ENCODE measurements around the gene C4orf51. TPM values are rescaled to one million over a fixed set of nuclear protein-coding genes. Genes with fewer than 3 reads are reported as not detected.

C4orf51 gene
- total and polyA plus RNA-seq, 4 donors, result not detected

DNA sequence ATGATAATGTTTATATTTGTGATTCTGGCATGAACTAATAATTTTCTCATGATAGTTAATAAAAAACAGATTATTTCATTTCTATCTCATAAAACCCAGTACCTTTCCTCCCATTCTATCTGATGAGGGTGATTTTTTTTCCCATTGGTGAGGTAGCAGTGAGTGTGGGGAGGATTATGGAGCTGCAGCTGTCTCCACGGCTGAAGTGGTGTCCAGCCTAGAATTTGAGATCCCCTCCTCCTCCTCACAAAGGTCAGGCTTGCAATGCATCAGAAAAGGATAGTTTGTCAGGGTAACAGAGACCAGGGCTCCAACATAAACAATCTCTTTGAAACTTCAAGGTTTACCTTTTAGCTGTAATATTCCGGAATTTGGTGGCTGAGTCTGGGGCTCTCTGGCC is 60.9 kb downstream of the C4orf51 start (continued):
- TF ChIP-seq, protein P1, sequence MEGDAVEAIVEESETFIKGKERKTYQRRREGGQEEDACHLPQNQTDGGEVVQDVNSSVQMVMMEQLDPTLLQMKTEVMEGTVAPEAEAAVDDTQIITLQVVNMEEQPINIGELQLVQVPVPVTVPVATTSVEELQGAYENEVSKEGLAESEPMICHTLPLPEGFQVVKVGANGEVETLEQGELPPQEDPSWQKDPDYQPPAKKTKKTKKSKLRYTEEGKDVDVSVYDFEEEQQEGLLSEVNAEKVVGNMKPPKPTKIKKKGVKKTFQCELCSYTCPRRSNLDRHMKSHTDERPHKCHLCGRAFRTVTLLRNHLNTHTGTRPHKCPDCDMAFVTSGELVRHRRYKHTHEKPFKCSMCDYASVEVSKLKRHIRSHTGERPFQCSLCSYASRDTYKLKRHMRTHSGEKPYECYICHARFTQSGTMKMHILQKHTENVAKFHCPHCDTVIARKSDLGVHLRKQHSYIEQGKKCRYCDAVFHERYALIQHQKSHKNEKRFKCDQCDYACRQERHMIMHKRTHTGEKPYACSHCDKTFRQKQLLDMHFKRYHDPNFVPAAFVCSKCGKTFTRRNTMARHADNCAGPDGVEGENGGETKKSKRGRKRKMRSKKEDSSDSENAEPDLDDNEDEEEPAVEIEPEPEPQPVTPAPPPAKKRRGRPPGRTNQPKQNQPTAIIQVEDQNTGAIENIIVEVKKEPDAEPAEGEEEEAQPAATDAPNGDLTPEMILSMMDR (IDR thresholded peaks at IDR 0.05; ENCODE audit: low read depth, low read length, missing input control), result no peak
- TF ChIP-seq NR2F2 (IDR thresholded peaks at IDR 0.05), result no peak

GRCh38 chr4:145743641-145744040 is 63.7 kb downstream of the C4orf51 start:
- Histone ChIP-seq H3K4me3 (ENCODE audit: low read depth in 1 of 3, low read length in 3 of 3) (no peak overlapping the region), H3K4me1 (ENCODE audit: control insufficient read depth in 4 of 4, insufficient read depth in 4 of 4, low read length in 3 of 4) (no peaks in the 10 kb centered on the region), H3K9ac (ENCODE audit: low read depth in 1 of 2, low read length in 2 of 2) (no peak overlapping the region), H3K36me3 (ENCODE audit: control insufficient read depth in 4 of 4, insufficient read depth in 3 of 4, low read depth in 1 of 4, low read length in 3 of 4) (no peaks in the 10 kb centered on the region), H3K27me3 (ENCODE audit: control insufficient read depth in 4 of 4, insufficient read depth in 4 of 4, low read length in 3 of 4) (peaks cover 0 to 2% (median 0%) of the 10 kb centered on the region in 4 donors), H3K27ac (ENCODE audit: low read depth in 1 of 2, low read length in 2 of 2) (no peak overlapping the region), H3K9me3 (ENCODE audit: control insufficient read depth in 4 of 4, low read length in 3 of 4) (no peaks in the 10 kb centered on the region)
- WGBS, result 90% methylated on average over 2 of the region's 2 CpGs
- TF ChIP-seq JUND (IDR thresholded peaks at IDR 0.05), result no peak
- TF ChIP-seq SP1 (IDR thresholded peaks at IDR 0.05), result no peak
- no peak for TF ChIP-seq FOXA2 (IDR thresholded peaks at IDR 0.05)
- TF ChIP-seq TAF1 (conservative IDR thresholded peaks at IDR 0.05), result no peak
- no peak for TF ChIP-seq HNF4G (IDR thresholded peaks at IDR 0.05)
- TF ChIP-seq, protein P1 (IDR thresholded peaks at IDR 0.05; ENCODE audit: low read depth, low read length, missing input control), result no peak
- no peak for TF ChIP-seq ATF3 (IDR thresholded peaks at IDR 0.05)
- TF ChIP-seq HNF4A (conservative IDR thresholded peaks at IDR 0.05), result no peak
- TF ChIP-seq MAX (IDR thresholded peaks at IDR 0.05), result no peak
- no peak for TF ChIP-seq EGR1 (IDR thresholded peaks at IDR 0.05; ENCODE audit: low read depth in 2 of 2)
- TF ChIP-seq, protein P2, sequence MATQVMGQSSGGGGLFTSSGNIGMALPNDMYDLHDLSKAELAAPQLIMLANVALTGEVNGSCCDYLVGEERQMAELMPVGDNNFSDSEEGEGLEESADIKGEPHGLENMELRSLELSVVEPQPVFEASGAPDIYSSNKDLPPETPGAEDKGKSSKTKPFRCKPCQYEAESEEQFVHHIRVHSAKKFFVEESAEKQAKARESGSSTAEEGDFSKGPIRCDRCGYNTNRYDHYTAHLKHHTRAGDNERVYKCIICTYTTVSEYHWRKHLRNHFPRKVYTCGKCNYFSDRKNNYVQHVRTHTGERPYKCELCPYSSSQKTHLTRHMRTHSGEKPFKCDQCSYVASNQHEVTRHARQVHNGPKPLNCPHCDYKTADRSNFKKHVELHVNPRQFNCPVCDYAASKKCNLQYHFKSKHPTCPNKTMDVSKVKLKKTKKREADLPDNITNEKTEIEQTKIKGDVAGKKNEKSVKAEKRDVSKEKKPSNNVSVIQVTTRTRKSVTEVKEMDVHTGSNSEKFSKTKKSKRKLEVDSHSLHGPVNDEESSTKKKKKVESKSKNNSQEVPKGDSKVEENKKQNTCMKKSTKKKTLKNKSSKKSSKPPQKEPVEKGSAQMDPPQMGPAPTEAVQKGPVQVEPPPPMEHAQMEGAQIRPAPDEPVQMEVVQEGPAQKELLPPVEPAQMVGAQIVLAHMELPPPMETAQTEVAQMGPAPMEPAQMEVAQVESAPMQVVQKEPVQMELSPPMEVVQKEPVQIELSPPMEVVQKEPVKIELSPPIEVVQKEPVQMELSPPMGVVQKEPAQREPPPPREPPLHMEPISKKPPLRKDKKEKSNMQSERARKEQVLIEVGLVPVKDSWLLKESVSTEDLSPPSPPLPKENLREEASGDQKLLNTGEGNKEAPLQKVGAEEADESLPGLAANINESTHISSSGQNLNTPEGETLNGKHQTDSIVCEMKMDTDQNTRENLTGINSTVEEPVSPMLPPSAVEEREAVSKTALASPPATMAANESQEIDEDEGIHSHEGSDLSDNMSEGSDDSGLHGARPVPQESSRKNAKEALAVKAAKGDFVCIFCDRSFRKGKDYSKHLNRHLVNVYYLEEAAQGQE (IDR thresholded peaks at IDR 0.05), result no peak
- no peak for TF ChIP-seq RAD21 (IDR thresholded peaks at IDR 0.05)
- no peak for TF ChIP-seq FOXA1 (IDR thresholded peaks at IDR 0.05)
- no peak for TF ChIP-seq RXRA (IDR thresholded peaks at IDR 0.05)
- TF ChIP-seq YY1 (IDR thresholded peaks at IDR 0.05), result no peak
- no peak for TF ChIP-seq NR2F2 (IDR thresholded peaks at IDR 0.05)
- TF ChIP-seq, protein P3, sequence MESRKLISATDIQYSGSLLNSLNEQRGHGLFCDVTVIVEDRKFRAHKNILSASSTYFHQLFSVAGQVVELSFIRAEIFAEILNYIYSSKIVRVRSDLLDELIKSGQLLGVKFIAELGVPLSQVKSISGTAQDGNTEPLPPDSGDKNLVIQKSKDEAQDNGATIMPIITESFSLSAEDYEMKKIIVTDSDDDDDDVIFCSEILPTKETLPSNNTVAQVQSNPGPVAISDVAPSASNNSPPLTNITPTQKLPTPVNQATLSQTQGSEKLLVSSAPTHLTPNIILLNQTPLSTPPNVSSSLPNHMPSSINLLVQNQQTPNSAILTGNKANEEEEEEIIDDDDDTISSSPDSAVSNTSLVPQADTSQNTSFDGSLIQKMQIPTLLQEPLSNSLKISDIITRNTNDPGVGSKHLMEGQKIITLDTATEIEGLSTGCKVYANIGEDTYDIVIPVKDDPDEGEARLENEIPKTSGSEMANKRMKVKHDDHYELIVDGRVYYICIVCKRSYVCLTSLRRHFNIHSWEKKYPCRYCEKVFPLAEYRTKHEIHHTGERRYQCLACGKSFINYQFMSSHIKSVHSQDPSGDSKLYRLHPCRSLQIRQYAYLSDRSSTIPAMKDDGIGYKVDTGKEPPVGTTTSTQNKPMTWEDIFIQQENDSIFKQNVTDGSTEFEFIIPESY (IDR thresholded peaks at IDR 0.05), result no peak
- no peak for DNase-seq (ENCODE audit: low spot score)

All from liver (tissue), 9 donors.